Glomerular visceral epithelial cell (primary cell): ENCODE data around the gene MYH1.
"Not testable (repeated sequence)": the region's sequence is repeated elsewhere in the genome, so short reads cannot be mapped to it uniquely, and the experiment has no call there.

Experiments used
- DNase-seq: peaks from one replicate; pipeline ENCODE4 v3.0.0-alpha.2; 2016; ENCODE audit errors: extremely low spot score

Gene MYH1

DNA sequence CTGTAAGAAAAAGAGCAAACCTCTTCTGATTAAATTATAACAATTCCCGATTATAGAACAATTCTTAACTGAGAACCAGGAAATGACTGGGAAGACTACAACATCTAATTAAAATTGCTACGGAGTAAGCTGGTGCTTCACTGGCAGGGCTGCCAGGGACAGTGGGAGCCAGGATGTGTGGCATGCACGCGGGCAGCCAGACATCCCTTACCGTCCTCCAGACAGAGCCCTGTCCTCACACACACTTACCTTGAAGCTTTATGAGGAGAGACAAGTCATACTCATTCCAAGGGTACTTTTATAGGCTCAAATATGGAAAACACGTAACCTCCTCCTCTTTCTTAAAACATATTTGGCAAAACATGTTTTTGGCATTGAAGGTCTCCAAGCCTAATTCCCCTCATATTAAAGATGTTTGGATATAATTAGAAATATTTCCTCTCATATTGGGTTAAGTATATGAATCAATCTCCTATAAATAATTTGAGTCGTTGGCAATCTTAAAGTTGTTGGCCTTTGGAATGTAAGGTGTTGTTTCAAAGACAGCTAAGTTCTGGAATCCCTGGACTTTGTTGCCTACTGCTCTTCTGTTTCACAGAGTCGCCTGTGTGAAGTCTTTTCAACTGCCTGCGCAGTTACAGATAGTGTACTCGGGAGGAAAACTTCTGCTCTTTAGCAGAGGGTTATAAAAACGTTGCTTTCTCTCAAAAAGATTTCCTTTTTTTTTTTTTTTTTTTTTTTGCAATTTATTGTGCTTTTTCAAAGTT lies at the start of gene MYH1:
Gene MYH1 (minus strand): TSS at position 272 of the 767 bp plus-strand sequence. CDS start 1,900 bp downstream, outside the sequence.
- no peak for DNase-seq

DNA sequence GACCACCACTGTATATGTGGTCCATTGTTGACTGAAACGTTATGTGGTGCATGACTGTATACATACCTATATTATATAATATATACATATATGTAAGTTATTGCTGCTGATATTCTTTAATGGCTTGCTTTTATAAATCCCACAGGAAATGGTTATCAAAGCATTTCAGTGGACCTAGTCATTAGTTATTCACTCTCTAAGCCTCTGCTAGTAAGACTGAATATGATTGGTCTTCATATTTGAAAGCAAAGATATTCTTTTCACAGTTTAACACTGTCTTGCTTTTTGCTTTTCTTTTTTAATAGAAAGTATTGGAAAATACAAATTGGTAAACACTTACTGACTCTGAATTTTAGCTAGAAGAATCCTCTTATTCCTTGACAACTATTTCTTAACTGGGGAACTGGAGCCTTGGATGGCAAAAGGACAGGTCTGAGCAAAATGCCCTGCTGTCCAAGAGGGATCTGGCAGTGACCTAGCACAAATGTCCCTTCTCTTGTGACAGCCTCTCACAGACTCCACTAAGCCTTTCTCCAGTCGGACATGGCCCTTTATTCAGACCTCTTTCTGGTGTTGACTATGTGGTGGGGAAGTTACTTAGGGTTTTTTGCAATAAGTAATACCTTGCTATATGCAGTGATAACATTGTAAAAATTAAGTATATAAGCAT lies 45.8 kb upstream of the MYH1 start:
- DNase-seq = no peak

DNA sequence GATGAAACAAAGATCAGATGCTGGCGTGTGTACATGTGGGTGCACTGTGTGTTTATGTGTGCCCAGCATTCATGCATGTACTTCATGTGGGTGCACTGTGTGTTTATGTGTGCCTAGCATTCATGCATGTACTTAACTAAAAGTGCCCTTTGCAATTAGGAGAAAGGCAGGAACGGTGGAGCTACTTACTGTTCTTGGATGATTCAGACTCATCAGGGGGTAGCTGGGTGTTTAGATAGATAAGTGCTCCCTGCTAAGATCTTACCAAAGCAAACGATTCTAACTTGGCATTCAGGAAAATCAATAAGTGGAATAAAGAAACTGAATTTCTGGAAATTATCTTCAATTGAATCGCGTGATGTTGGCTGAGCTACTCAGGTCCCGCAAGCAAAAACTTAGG lies 39.7 kb upstream of the MYH1 start:
- DNase-seq = no peak

DNA sequence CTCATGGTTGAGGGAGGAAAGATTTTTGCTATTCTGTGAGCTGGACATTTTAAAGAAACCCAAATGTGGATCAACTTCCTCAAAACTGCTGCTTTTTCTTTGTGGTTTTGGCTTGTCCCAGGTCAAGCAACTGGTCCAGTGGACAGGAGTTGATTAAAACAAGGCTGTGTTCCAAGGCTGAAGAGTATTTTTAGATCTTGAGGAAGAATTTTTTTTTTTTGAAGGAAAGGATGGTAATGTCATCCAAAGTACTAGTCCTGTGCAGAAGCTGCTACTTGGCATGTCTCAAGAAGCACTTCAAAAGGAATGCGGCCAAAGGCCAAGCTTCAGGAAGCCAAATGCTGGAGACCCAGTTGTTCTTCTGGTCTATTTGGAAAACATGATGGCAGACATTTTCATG lies 39.1 kb upstream of the MYH1 start:
- DNase-seq = no peak

DNA sequence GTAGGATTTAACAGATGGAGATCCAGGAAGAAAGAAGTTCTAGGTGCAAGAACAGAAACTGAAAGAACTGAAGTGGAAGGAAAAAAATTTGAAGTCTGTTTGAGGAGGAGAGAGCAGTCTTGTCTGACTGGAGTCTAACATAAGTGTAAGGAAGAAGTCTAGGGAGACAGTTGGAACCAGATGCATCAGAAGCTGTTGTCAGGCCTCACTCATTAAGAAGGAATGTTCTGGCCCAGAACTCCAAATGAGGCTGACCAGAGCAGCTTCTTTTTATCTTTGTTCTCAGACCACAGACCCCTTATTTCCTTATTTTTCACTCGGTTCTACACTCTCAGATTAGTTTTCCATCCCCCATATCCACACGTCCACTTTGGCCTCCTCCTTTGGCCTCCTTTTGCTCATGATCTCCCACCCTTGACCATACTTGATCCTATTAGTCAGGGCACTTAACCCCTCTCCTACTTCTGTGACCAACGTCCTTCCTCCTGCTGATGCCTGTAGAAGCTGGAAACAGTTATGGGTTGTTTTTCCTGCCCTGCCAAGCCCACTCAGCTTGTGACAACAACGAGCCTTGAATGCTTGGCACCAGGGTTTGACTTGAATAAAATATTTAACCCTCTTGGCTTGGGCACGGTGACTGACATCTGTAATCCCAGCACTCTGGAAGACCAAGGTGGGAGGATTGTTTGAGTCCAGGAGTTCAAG lies 38.1 kb upstream of the MYH1 start:
- DNase-seq = no peak

DNA sequence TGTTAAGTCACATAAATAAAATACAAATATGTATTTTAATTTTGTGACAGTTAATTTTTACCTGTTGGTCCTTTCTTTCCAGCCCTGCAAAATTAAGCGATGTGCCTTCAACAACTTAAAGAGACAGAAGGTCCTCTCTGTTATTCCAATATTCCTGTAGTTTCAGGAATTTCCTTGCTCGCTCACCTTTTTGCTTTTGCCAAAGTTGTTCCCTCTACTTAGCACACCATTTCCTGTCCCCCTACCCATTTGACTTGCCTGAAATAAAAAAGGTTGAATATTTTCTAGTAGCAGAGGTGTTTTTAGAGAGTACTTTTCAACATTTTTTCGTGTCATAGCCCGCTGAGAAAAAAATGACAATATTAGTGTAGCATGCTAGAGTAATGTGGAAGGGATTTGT lies 31.7 kb upstream of the MYH1 start:
- no peak for DNase-seq

DNA sequence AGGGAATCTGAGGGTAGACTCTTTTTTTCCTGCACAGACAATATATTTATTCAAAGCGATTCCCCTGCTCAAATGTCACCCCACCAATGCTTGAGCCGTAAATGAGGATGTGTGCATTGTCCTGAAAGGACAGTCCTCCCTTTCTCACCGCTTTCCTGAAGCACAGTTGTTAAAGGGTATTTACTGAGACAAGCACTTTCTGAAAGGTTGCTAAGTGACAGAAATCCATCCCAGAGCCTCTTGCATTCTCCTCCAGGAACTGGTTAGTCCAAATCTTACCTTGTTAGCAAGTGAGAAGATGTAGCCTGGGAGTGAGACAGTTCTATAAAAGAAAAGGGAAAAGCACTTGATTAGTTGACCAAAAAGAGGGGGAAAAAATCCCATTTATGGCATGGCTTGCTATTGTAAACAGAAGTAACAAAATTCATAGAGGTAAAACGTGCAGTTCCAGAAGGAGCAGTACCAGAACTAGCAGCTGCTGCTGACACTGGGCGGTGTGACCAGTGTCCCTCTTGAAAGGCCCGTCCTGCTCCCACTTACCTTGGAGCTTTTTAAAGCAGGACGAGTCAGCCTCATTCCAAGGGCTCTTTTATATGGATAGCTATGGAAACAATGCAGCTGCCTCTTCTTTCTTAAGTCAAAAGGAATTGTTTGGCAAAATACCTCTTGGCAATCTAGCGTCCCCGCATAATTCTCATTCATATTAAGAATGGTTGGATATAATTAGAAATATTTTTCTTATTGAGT lies 30.9 kb upstream of the MYH1 start, which contains the start of gene MYH2:
Gene MYH2 (minus strand): TSS at position 563 of the 747 bp plus-strand sequence. CDS start 1,738 bp downstream, outside the sequence.
- DNase-seq = no peak

DNA sequence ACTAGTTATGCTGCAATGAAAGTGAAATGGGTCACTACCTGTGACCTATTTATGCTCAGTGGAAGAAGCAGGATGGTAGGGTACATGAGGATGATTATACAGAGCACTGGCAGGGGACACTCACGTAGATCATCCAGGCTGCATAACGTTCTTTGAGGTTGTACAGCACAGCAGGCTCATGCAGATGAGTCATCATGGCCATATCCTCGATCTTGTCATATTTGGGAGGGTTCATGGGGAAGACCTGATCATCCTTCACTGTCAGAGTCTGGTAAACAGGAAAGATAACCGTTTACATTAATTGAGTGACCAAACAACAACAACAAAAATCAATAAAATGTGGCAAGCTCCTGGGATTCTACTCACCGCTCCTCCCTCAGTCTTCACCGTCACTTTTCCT lies 29.0 kb upstream of the MYH1 start:
- no peak for DNase-seq

DNA sequence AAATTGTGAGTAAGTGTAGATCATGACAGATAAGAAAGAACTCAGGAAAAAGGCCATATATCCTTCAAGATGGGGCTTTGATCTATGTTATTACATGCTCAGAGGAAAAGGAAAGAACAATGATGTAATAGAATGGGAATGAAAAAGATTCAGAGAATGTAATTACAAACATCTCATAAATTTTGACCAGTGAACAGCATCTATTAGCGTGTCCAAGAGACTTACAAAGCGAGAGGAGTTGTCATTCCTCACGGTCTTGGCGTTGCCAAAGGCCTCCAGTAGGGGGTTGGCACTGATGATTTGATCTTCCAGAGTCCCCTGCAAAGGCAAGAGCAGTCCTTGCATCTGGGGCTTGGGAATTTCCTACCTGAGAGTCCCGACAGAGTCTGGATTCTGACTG lies 25.1 kb upstream of the MYH1 start:
- peak; percentile 8 for DNase-seq

DNA sequence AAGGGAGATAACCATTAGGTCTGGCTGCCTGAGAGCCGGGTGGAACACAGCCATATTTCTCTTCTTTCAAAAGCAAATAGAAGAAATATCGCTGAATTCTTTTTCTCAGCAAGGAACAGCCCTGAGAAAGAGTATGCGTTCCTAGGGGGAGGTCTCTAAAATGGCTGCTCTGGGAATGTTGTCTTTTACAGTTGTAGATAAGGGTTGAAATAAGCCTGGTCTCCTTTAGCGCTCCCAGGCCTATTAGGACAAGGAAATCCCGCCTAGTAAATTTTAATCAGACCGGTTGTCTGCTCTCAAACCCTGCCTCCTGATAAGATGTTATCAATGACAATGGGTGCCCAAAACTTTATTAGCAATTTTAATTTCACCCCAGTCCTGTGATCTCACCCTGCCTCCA lies 22.8 kb upstream of the MYH1 start:
- not testable (repeated sequence) for DNase-seq

DNA sequence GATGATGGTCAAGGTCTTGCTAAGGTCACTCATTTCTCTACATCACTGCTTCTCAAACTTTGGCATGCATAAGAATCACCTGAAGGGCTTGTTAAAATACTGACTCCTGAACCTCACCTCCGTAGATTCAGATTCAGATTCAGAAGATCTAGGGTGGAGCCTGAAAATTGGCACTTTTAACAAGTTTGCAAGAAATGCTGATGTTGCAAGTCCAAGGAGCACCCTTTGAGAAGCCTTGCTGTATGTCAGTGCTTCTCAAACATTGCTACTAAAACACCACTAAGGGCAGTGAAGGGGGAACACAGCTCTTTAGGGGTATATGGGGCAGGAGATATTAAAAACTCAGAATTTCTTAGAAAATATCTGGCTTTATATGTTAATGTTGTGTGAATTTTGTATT lies 13.7 kb upstream of the MYH1 start:
- DNase-seq = no peak

DNA sequence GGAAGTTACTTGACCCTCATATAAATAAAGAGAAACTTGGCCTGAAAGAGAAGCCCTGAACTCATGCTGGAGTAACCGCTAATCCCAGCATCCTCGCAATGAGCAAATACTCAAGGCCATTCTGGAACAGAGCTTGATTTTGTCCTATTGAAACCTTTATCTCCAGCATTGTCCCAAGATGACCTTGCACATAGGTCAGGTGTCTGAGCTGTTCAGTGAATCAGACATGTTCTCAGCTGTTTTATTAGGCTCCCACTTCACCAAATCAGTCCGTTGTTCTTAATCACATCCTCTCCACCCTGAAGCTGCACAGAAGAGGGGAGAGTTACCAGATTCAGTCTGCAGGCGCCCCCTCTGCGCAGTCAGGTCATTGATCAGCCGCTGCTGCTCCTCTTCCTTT lies 9.1 kb upstream of the MYH1 start:
- DNase-seq = no peak

DNA sequence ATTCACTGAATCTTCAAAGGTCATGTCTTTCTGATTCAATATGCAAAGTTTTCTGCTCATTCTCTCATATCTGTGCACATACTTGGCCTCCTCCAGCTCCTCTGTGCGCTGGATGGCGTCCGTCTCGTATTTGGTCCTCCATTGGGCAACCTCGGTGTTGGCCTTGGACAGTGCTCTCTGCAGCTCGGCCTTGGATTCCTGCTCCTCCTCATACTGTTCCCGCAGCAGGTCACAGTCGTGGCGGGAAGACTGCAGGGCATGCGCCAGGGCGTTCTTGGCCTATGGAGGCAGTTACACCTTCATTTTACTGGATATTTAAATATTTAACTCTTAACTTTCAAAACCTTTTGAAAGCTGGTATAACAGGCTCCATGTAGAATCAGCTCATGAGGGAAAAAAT lies 8.2 kb upstream of the MYH1 start:
- DNase-seq = no peak

DNA sequence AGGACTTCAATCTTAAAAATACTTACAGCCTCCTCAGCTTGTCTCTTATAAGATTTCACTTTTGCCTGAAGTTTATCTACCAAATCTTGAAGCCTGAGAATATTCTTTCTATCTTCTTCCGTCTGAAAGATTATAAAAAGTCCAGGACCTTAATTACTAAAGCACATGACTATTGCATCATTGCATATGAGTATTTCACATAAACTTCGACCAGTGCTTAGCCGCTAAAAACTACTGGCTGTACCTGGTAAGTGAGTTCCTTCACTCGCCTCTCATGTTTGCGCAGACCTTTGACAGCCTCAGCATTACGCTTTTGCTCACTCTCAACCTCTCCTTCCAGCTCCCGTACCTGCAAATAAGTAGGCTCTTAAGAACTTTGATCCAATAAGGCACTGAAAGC lies 4.7 kb upstream of the MYH1 start:
- DNase-seq = no peak

DNA sequence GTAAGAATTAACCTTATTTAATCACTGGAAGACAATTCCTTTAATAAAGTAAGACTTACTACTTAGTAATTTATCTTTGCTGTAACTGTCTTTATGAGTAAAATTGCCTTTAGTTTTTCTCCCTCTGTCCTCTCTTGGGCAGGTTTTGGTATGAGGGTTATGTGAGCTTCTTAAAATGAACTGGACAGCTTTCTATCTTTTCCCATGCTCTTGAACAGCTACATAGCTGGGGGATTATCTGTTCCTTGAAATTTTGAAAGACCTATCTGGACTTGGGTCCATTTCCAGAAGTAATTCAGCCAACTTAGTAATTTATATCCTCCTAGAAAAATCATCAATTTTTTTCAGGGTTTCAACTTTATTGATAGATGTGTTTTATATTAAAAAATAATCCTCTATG lies 3.6 kb upstream of the MYH1 start:
- no peak for DNase-seq

DNA sequence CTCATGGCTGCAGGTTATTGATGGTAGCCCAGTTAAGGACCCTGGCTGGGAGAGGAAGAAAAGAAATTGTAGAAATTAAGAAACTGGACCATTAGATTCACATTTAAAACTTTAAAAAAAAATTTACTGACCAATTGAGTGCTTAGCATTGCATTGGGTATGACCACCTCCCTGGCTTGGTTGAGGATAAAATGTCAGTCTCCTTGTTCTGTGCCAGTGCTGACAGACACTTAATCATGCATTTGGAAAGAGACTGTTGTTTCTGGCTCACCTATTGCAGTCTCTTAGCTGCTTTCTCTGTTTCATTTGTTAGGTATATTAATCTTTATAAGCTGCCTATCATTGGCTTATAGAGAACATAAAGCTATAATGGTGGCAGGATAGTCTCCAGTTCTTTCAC lies 1.7 kb downstream of the MYH1 start:
- DNase-seq = no peak

DNA sequence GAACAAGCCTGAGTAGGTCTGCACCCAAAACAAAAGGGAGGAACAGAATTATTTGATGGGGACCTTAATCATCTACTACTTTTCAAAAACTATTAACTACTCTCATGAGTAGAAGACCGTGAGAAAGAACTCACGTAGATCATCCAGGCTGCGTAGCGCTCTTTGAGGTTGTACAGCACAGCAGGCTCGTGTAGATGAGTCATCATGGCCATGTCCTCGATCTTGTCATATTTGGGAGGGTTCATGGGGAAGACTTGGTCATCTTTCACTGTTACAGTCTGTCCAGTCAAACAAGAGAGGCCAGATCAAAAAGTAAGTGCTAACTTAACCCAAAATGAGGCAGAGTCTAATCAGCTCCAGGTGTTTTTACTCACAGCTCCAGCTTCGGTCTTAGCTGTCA lies 2.3 kb downstream of the MYH1 start:
- DNase-seq = no peak

DNA sequence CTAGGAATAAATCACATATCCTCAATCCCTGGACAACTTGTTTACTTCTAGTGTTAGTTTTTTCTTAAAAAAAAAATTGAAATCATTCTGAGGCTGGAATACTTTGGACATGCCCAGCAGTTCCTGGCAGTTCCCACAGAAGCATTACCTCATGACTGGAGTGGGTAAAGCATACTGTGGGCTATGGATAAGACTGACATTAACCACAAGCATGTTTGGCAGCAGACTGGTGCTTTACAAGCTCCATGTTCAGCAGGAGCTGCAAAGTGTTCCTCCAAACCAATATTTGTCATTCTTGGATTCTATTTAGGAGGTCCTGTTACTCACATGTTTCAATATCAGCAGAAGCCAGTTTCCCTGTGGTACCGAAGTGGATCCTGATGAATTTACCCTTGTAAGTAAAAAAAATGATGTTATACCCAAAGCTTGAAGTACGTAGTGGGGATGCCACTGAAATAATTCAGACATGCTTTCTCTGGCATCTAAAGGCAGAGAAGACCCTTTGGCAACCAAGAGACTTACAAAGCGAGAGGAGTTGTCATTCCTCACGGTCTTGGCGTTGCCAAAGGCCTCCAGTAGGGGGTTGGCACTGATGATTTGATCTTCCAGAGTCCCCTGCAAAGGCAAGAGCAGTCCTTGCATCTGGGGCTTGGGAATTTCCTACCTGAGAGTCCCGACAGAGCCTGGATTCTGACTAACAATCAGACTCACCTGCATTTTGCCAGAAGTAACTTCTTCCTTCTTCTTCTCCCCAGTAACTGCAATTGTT lies 4.9 kb downstream of the MYH1 start:
- DNase-seq = peak; percentile 2

DNA sequence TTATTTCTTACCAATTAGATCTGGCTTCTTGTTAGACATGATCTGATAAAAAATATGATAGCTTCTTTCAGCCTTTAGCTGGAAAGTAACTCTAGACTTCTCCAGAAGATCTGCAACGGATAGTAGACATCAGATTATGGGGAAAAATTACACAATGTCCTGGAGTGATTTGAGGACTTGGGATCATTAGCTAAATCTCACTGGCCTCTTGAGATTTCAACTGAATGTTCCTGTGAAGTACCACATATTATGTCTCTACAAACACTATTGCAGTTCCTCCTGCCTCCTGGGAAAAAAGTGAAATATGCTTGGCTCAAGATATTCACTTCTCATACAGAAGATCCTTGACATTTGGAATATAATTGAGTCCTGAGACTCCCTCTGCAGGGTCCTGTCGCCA lies 5.5 kb downstream of the MYH1 start:
- DNase-seq = no peak

DNA sequence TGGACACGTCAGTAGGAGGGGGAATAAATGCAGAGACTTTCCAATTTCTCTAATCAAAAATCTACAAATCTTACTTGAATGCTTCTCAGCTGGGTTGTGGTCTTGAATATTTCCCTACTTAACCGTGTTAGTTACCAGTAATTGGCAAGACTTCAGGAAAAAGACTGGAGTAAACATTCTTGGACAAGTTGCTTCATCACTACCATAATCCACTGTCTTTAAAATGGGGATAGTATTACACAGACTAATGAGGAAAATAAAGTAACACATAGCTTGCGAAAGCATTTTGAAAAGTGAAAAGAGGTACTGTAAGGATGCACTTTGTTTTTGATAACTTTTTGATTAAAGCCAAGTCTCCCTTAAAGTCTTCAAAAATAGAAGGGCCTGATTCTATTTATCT lies 18.4 kb downstream of the MYH1 start:
- DNase-seq = no peak

DNA sequence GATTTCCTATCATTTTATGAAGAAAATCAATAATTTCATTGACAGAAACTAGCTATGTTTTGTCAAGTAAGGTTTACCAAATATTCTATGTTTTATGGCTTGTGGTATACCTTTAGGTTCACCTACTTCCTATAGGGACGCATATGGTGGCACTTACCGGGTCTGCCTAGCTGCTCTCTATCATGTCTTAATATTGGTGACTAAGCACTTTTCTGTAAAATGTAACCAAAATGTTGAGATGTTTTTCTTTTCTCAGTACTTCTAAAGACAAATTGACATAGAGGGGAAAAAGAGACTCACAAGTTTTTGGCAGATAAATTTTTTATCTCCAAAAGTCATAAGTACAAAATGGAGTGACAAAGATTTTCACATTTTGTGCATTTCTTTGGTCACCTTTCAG lies 26.3 kb downstream of the MYH1 start:
- DNase-seq = no peak
